Loucy (cell line): ENCODE data around the gene TBX3.

Experiments
- H2AFZ ChIP-seq: fragments of 200-600 bp; sonication (generic); 2 replicates; pipeline ENCODE4 v1.6.0; 2016; ENCODE audit warnings: antibody characterized with exemption, mild to moderate bottlenecking, low read length, moderate library complexity
- H3F3A ChIP-seq: fragments of 200-600 bp; 2 replicates; pipeline ENCODE4 v1.6.0; 2016; ENCODE audit warnings: antibody characterized with exemption, low read depth, mild to moderate bottlenecking
- H3K27me3 ChIP-seq: fragments of 200-600 bp; sonication (generic); 2 replicates; pipeline ENCODE4 v1.6.1; 2014; ENCODE audit warnings: low read length, mild to moderate bottlenecking; ENCODE audit not compliant: insufficient read depth, poor library complexity, severe bottlenecking
- H3K36me3 ChIP-seq: fragments of 200-600 bp; sonication (generic); 2 replicates; pipeline ENCODE4 v1.6.1; 2016; ENCODE audit warnings: low read length; ENCODE audit not compliant: insufficient read depth
- H3K4me1 ChIP-seq: fragments of 200-600 bp; sonication (generic); 2 replicates; pipeline ENCODE4 v1.5.1; 2014; ENCODE audit warnings: low read length, mild to moderate bottlenecking; ENCODE audit not compliant: insufficient read depth, poor library complexity, severe bottlenecking
- H3K4me2 ChIP-seq: fragments of 200-600 bp; sonication (generic); 2 replicates; pipeline ENCODE4 v1.6.0; 2014; ENCODE audit warnings: antibody characterized with exemption, low read length, low read depth, mild to moderate bottlenecking; ENCODE audit not compliant: poor library complexity, severe bottlenecking
- H3K4me3 ChIP-seq: fragments of 200-600 bp; sonication (generic); 2 replicates; pipeline ENCODE4 v1.5.1; 2014; ENCODE audit warnings: low read length, mild to moderate bottlenecking, mixed read lengths; ENCODE audit not compliant: poor library complexity, severe bottlenecking
- H3K79me2 ChIP-seq: fragments of 200-600 bp; sonication (generic); 2 replicates; pipeline ENCODE4 v1.6.1; 2014; ENCODE audit warnings: low read length; ENCODE audit not compliant: insufficient read depth
- H3K9ac ChIP-seq: fragments of 200-600 bp; sonication (generic); 2 replicates; pipeline ENCODE4 v1.6.0; 2014; ENCODE audit warnings: mild to moderate bottlenecking, low read depth, low read length, moderate library complexity; ENCODE audit not compliant: poor library complexity, severe bottlenecking
- H3K9me2 ChIP-seq: fragments of 200-600 bp; sonication (generic); replicated peaks from 2 replicates; pipeline ENCODE4 v1.6.1; 2016; ENCODE audit warnings: low read depth, low read length, mixed read lengths
- H3K9me3 ChIP-seq: fragments of 200-600 bp; sonication (generic); 2 replicates; pipeline ENCODE4 v1.6.1; 2014; ENCODE audit warnings: mild to moderate bottlenecking, antibody characterized with exemption, low read length, low read depth; ENCODE audit not compliant: insufficient read depth
- H4K20me1 ChIP-seq: fragments of 200-600 bp; sonication (generic); 2 replicates; pipeline ENCODE4 v1.6.0; 2014; ENCODE audit warnings: antibody characterized with exemption, low read length, mild to moderate bottlenecking; ENCODE audit not compliant: insufficient read depth, poor library complexity, severe bottlenecking
- CTCF ChIP-seq: fragments of 200-600 bp; sonication (generic); conservative IDR thresholded peaks from 2 replicates; pipeline ENCODE4 v1.5.1; 2014; ENCODE audit warnings: mild to moderate bottlenecking, antibody characterized with exemption, low read length
- EZH2phosphoT487 ChIP-seq: fragments of 200-600 bp; IDR thresholded peaks from 2 replicates; pipeline ENCODE4 v1.6.1; 2018; ENCODE audit warnings: antibody characterized with exemption, mild to moderate bottlenecking, moderate library complexity, borderline replicate concordance

Gene TBX3

GRCh38 chr12:114664651-114665320 lies 19.2 kb downstream of the TBX3 start:
- H3K4me3 ChIP-seq = no peak overlapping the region
- no peak overlapping the region for H3K4me2 ChIP-seq
- no peaks in the 10 kb centered on the region for H4K20me1 ChIP-seq
- no peak overlapping the region for H3K9ac ChIP-seq
- H3K9me3 ChIP-seq = no peaks in the 10 kb centered on the region
- no peaks in the 10 kb centered on the region for H3K9me2 ChIP-seq
- no peaks in the 10 kb centered on the region for H3K27me3 ChIP-seq
- no peak overlapping the region for H2AFZ ChIP-seq
- no peaks in the 10 kb centered on the region for H3K79me2 ChIP-seq
- no peak for TF ChIP-seq CTCF
- no peak for TF ChIP-seq EZH2phosphoT487
- H3F3A ChIP-seq = no peaks in the 10 kb centered on the region
- no peaks in the 10 kb centered on the region for H3K36me3 ChIP-seq
- no peaks in the 10 kb centered on the region for H3K4me1 ChIP-seq

GRCh38 chr12:114662512-114663177 lies 21.3 kb downstream of the TBX3 start:
- H4K20me1 ChIP-seq = no peaks in the 10 kb centered on the region
- H3K4me3 ChIP-seq = no peak overlapping the region
- H3K9ac ChIP-seq = no peak overlapping the region
- H3K27me3 ChIP-seq = no peaks in the 10 kb centered on the region
- no peaks in the 10 kb centered on the region for H3F3A ChIP-seq
- no peaks in the 10 kb centered on the region for H3K9me2 ChIP-seq
- no peaks in the 10 kb centered on the region for H3K9me3 ChIP-seq
- no peak for TF ChIP-seq EZH2phosphoT487
- peak; percentile 90 for TF ChIP-seq CTCF
- no peaks in the 10 kb centered on the region for H3K4me1 ChIP-seq
- no peak overlapping the region for H3K4me2 ChIP-seq
- H3K79me2 ChIP-seq = no peaks in the 10 kb centered on the region
- H2AFZ ChIP-seq = peak overlapping the region; percentile 25; the same call in 1 of the 2 replicates
- no peaks in the 10 kb centered on the region for H3K36me3 ChIP-seq

- no peak overlapping the region for H2AFZ ChIP-seq
- H3K36me3 ChIP-seq = no peaks in the 10 kb centered on the region
- no peaks in the 10 kb centered on the region for H3F3A ChIP-seq
- TF ChIP-seq CTCF (no peak), EZH2phosphoT487 (no peak)
- no peak overlapping the region for H3K9ac ChIP-seq
- H3K4me2 ChIP-seq = no peak overlapping the region
- H3K9me2 ChIP-seq = no peaks in the 10 kb centered on the region
- no peaks in the 10 kb centered on the region for H3K79me2 ChIP-seq
- H3K27me3 ChIP-seq = no peaks in the 10 kb centered on the region
- no peaks in the 10 kb centered on the region for H4K20me1 ChIP-seq
- H3K9me3 ChIP-seq = no peaks in the 10 kb centered on the region
- H3K4me1 ChIP-seq = no peaks in the 10 kb centered on the region
- H3K4me3 ChIP-seq = no peak overlapping the region
Observed at GRCh38 chr12:114661245-114661644, 22.7 kb downstream of the TBX3 start.
